A673 (cell line): Measurements from ENCODE around the gene DERL2.

Experiments used
- EZH2 ChIP-seq: fragments of 200-600 bp; sonication (generic); IDR thresholded peaks from 2 replicates; pipeline ENCODE4 v1.6.1; 2017; ENCODE audit warnings: borderline replicate concordance, low read depth, mild to moderate bottlenecking, mixed read lengths, antibody characterized with exemption, low read length; ENCODE audit not compliant: poor library complexity, severe bottlenecking
- TF ChIP-seq, protein P1 (sequence below): fragments of 300-800, 200-600 bp; sonication (generic); conservative IDR thresholded peaks from 2 replicates; pipeline ENCODE4 v1.5.1; 2017; ENCODE audit warnings: low read depth, mild to moderate bottlenecking, antibody characterized with exemption, low read length, moderate library complexity, mixed read lengths

DNA sequence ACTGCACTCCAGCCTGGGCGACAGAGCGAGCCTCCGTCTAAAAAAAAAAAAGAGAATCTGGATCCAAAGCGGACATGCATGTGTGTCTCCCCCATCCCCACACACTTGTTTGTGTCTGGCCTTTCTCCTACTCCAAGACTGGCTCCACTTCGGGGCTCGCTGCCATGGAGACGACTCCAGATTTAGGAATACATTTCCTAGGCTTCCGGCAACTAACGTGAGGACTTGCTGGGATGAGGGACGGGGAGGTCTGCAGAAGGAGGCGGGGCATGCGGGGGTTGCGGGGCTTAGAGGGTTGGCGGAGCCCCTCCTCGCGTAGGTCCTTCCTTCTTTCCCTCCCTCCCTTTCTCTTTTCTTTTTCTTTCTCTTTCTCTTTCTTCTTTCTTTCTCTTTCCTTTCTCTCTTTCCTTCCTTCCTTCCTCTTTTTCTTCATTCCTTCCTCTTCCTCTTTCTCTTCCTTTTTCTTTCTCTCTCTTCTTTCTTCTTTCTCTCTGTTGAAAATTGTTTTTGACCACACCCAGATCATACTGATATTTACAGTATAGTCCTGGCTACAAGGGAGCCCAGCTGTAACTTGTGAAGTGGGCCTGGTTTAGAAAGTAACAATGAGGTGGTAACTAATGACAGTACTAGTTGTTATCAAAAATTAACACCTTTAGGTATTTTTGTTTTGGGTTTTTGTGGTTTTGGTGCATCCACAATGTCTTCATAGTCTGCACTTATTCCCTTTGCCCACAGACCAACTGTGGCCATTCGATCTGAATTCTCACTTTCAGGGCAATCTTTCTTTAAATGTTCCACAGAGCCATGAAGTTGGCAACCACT is 25.6 kb upstream of the DERL2 start:
- TF ChIP-seq, protein P1, sequence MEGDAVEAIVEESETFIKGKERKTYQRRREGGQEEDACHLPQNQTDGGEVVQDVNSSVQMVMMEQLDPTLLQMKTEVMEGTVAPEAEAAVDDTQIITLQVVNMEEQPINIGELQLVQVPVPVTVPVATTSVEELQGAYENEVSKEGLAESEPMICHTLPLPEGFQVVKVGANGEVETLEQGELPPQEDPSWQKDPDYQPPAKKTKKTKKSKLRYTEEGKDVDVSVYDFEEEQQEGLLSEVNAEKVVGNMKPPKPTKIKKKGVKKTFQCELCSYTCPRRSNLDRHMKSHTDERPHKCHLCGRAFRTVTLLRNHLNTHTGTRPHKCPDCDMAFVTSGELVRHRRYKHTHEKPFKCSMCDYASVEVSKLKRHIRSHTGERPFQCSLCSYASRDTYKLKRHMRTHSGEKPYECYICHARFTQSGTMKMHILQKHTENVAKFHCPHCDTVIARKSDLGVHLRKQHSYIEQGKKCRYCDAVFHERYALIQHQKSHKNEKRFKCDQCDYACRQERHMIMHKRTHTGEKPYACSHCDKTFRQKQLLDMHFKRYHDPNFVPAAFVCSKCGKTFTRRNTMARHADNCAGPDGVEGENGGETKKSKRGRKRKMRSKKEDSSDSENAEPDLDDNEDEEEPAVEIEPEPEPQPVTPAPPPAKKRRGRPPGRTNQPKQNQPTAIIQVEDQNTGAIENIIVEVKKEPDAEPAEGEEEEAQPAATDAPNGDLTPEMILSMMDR, result no peak
- no peak for TF ChIP-seq EZH2
